Iris pigment epithelial cell (primary cell): ENCODE measurements around the gene ASIC3.

Experiments
- DNase-seq: peaks from one replicate; pipeline ENCODE4 v3.0.0-alpha.2; 2011; ENCODE audit warnings: low read depth

Gene ASIC3

GRCh38 chr7:151071032-151071866 is 22.9 kb downstream of the ASIC3 start:
- DNase-seq: no peak

- no peak for DNase-seq
Measured at GRCh38 chr7:151073990-151074389, 25.7 kb downstream of the ASIC3 start.

GRCh38 chr7:151074817-151075661 is 26.7 kb downstream of the ASIC3 start:
- no peak for DNase-seq

- DNase-seq: no peak
Measured at GRCh38 chr7:151075662-151075971, 27.3 kb downstream of the ASIC3 start.

GRCh38 chr7:151075978-151076426 is 27.7 kb downstream of the ASIC3 start:
- DNase-seq: no peak

- DNase-seq: no peak
Measured at GRCh38 chr7:151076863-151077704, 28.8 kb downstream of the ASIC3 start.

- DNase-seq: no peak
Measured at GRCh38 chr7:151077705-151078232, 29.4 kb downstream of the ASIC3 start.

GRCh38 chr7:151078233-151079040 is 30.1 kb downstream of the ASIC3 start:
- DNase-seq: no peak

- no peak for DNase-seq
Measured at GRCh38 chr7:151079199-151079910, 31.0 kb downstream of the ASIC3 start.

GRCh38 chr7:151080067-151080521 is 31.8 kb downstream of the ASIC3 start:
- DNase-seq: peak; percentile 67

- peak; percentile 95 for DNase-seq
Measured at GRCh38 chr7:151080522-151081169, 32.3 kb downstream of the ASIC3 start, which contains the start of gene FASTK. FASTK (minus strand) TSS chr7:151080809; CDS start chr7:151080766, 43 bp downstream.

GRCh38 chr7:151081170-151082101 is 33.1 kb downstream of the ASIC3 start:
- DNase-seq: no peak

- no peak for DNase-seq
Measured at GRCh38 chr7:151082141-151083070, 34.1 kb downstream of the ASIC3 start.

- no peak for DNase-seq
Measured at GRCh38 chr7:151083071-151083823, 34.9 kb downstream of the ASIC3 start, which contains the start of gene TMUB1. TMUB1 (minus strand) TSS chr7:151083493; CDS start chr7:151082563, 930 bp downstream.

- DNase-seq: no peak
Measured at GRCh38 chr7:151083824-151084160, 35.5 kb downstream of the ASIC3 start.

GRCh38 chr7:151085329-151085690 is 37.0 kb downstream of the ASIC3 start:
- no peak for DNase-seq
